HCT116 (cell line): ENCODE results near the gene UBR3. TPM values are rescaled to one million over a fixed set of nuclear protein-coding genes. Genes with fewer than 3 reads are reported as not detected.

Source experiments
- ATAC-seq: fragments of 200-7000 bp; cut with Tn5 transposase; 2 replicates; pipeline ENCODE4 v1.9.1; 2020; ENCODE audit warnings: mild to moderate bottlenecking, moderate library complexity
- BruUV-seq: library from RNA; stranded (reverse); fragments of 400-500 nt; replicated peaks from 2 replicates; lab custom pipeline; 2021; lab: Mats Ljungman, UMichigan
- CTCF ChIA-PET: fragments of 300-600 bp; sonication (Branson Sonifier 250); formaldehyde crosslinking; loops from one replicate; lab custom pipeline; 2021; ENCODE audit warnings: antibody characterized with exemption; lab: Charles Lee
- POLR2A ChIA-PET: fragments of 300-600, 350-600 bp; sonication (Branson Sonifier 250); formaldehyde crosslinking; loops from one replicate; lab custom pipeline; 2021; ENCODE audit warnings: antibody characterized with exemption; lab: Charles Lee
- RAD21 ChIA-PET, 2 experiments: fragments of 300-600 bp; sonication (Branson Sonifier 250); formaldehyde crosslinking; loops; one replicate each; lab custom pipeline; 2023; ENCODE audit warnings: low total read pairs in 2 of 2; ENCODE audit not compliant: uncharacterized antibody in 2 of 2, unreplicated experiment in 2 of 2, low non-redundant PET in 1 of 2; lab: Charles Lee
- DNase-seq: peaks from one replicate; pipeline ENCODE4 v3.0.0-alpha.2; 2010; ENCODE audit warnings: low read depth, low spot score
- H2AFZ ChIP-seq: fragments of 200-600 bp; shearing (Covaris generic), sonication (generic); 2 replicates; pipeline ENCODE4 v1.6.1; 2017; ENCODE audit warnings: low read depth, mixed run types, mixed read lengths, antibody characterized with exemption, low read length; ENCODE audit not compliant: poor library complexity, severe bottlenecking
- H3K27ac ChIP-seq: 2 replicates; pipeline ENCODE4 v1.5.1; 2012; ENCODE audit warnings: low read depth, low read length
- H3K27me3 ChIP-seq: fragments of 200-600 bp; sonication (generic); 2 replicates; pipeline ENCODE4 v1.6.1; 2016; ENCODE audit warnings: mixed run types, low read length, mixed read lengths; ENCODE audit not compliant: insufficient read depth
- H3K36me3 ChIP-seq, 2 experiments: fragments of 200-500 bp in 1 of 2; fragments of 200-600 bp in 1 of 2; sonication (Bioruptor generic) in 1 of 2; sonication (generic) in 1 of 2; 2 replicates each; pipeline versions ENCODE4 v1.5.1 to v1.6.1; 2014 to 2016; ENCODE audit warnings: low read length in 2 of 2, inconsistent platforms in 1 of 2, mixed read lengths in 1 of 2, mixed run types in 1 of 2; ENCODE audit not compliant: insufficient read depth in 2 of 2, control insufficient read depth in 1 of 2
- H3K4me1 ChIP-seq, 2 experiments: fragments of 200-600 bp in 1 of 2; sonication (generic) in 1 of 2; 2 replicates each; pipeline versions ENCODE4 v1.5.1 to v1.6.1; 2012 to 2017; ENCODE audit warnings: low read length in 2 of 2, inconsistent platforms in 1 of 2, mild to moderate bottlenecking in 1 of 2, mixed read lengths in 1 of 2, mixed run types in 1 of 2, moderate library complexity in 1 of 2; ENCODE audit not compliant: insufficient read depth in 2 of 2, control insufficient read depth in 1 of 2
- H3K4me2 ChIP-seq: fragments of 200-600 bp; sonication (generic); 2 replicates; pipeline ENCODE4 v1.6.1; 2017; ENCODE audit warnings: mixed run types, low read length, mixed read lengths
- H3K4me3 ChIP-seq, 2 experiments: fragments of 200-600 bp in 1 of 2; sonication (generic) in 1 of 2; replicated peaks in 1 of 2; 2 replicates each; pipeline ENCODE4 v1.5.1; 2011 to 2016; ENCODE audit warnings: low read length in 2 of 2, control low read depth in 1 of 2, low read depth in 1 of 2, mild to moderate bottlenecking in 1 of 2, mixed read lengths in 1 of 2, mixed run types in 1 of 2
- H3K79me2 ChIP-seq: fragments of 200-600 bp; sonication (generic); 2 replicates; pipeline ENCODE4 v1.6.1; 2017; ENCODE audit warnings: mild to moderate bottlenecking, mixed run types, low read length, moderate library complexity, mixed read lengths; ENCODE audit not compliant: insufficient read depth
- H3K9ac ChIP-seq: fragments of 200-600 bp; sonication (generic); 2 replicates; pipeline ENCODE4 v1.6.1; 2016; ENCODE audit warnings: low read length, mixed read lengths
- H3K9me2 ChIP-seq: fragments of 200-600 bp; sonication (generic), shearing (Covaris generic); 2 replicates; pipeline ENCODE4 v1.6.1; 2017; ENCODE audit warnings: mixed run types, mild to moderate bottlenecking, moderate library complexity; ENCODE audit not compliant: insufficient read depth
- H3K9me3 ChIP-seq, 2 experiments: fragments of 200-500 bp in 1 of 2; fragments of 200-600 bp in 1 of 2; sonication (Bioruptor generic) in 1 of 2; sonication (generic) in 1 of 2; 2 replicates each; pipeline ENCODE4 v1.6.1; 2014 to 2017; ENCODE audit warnings: low read length in 2 of 2, mixed read lengths in 2 of 2, inconsistent platforms in 1 of 2, low read depth in 1 of 2, mild to moderate bottlenecking in 1 of 2, mixed run types in 1 of 2, moderate library complexity in 1 of 2; ENCODE audit not compliant: control insufficient read depth in 1 of 2, insufficient read depth in 1 of 2
- H4K20me1 ChIP-seq: fragments of 200-600 bp; sonication (generic), shearing (Covaris generic); 2 replicates; pipeline ENCODE4 v1.6.1; 2017; ENCODE audit warnings: mixed run types, mild to moderate bottlenecking, moderate library complexity; ENCODE audit not compliant: insufficient read depth
- ATF3 ChIP-seq: IDR thresholded peaks from 2 replicates; pipeline ENCODE4 v1.6.1; 2012
- CBX3 ChIP-seq: IDR thresholded peaks from 2 replicates; pipeline ENCODE4 v1.6.1; 2012; ENCODE audit warnings: low read depth
- CTCF ChIP-seq, 3 experiments: fragments of 200-600 bp in 1 of 3; sonication (generic) in 1 of 3; IDR thresholded peaks in 2 of 3; conservative IDR thresholded peaks in 1 of 3; 2 replicates each; pipeline ENCODE4 v1.5.1; 2012 to 2017; ENCODE audit warnings: low read depth in 2 of 3, low read length in 2 of 3, antibody characterized with exemption in 1 of 3, borderline replicate concordance in 1 of 3, control low read depth in 1 of 3, mild to moderate bottlenecking in 1 of 3, mixed read lengths in 1 of 3, mixed run types in 1 of 3, moderate library complexity in 1 of 3; ENCODE audit not compliant: insufficient read depth in 1 of 3
- EGR1 ChIP-seq: IDR thresholded peaks from 2 replicates; pipeline ENCODE4 v1.6.1; 2012; ENCODE audit warnings: low read depth
- ELF1 ChIP-seq: IDR thresholded peaks from 2 replicates; pipeline ENCODE4 v1.6.1; 2012; ENCODE audit warnings: low read depth, borderline replicate concordance
- EZH2 ChIP-seq: fragments of 200-600 bp; sonication (generic); IDR thresholded peaks from 2 replicates; pipeline ENCODE4 v1.6.1; 2017; ENCODE audit warnings: antibody characterized with exemption, mixed run types
- FOSL1 ChIP-seq: IDR thresholded peaks from 2 replicates; pipeline ENCODE4 v1.6.1; 2012; ENCODE audit warnings: low read depth
- JUND ChIP-seq: IDR thresholded peaks from 2 replicates; pipeline ENCODE4 v1.6.1; 2012
- POLR2AphosphoS5 ChIP-seq: IDR thresholded peaks from 2 replicates; pipeline ENCODE4 v1.6.1; 2011; ENCODE audit warnings: mild to moderate bottlenecking, low read depth, low read length, moderate library complexity
- RAD21 ChIP-seq: IDR thresholded peaks from 2 replicates; pipeline ENCODE4 v1.6.1; 2012; ENCODE audit warnings: low read depth, mild to moderate bottlenecking
- REST ChIP-seq: IDR thresholded peaks from 2 replicates; pipeline ENCODE4 v1.6.1; 2012; ENCODE audit warnings: low read depth
- SIN3A ChIP-seq: IDR thresholded peaks from 2 replicates; pipeline ENCODE4 v1.6.1; 2012; ENCODE audit warnings: low read depth
- TCF7L2 ChIP-seq: IDR thresholded peaks from 2 replicates; pipeline ENCODE4 v1.7.0; 2011; ENCODE audit warnings: borderline replicate concordance, inconsistent platforms; ENCODE audit not compliant: insufficient read depth, insufficient read length; ENCODE audit errors: extremely low read depth
- YY1 ChIP-seq: IDR thresholded peaks from 2 replicates; pipeline ENCODE4 v1.6.1; 2011; ENCODE audit warnings: low read length, low read depth, moderate library complexity, mild to moderate bottlenecking; ENCODE audit not compliant: insufficient replicate concordance; ENCODE audit errors: extremely low read depth
- ZBTB33 ChIP-seq: IDR thresholded peaks from 2 replicates; pipeline ENCODE4 v1.6.1; 2011; ENCODE audit warnings: mild to moderate bottlenecking, low read length, moderate library complexity; ENCODE audit not compliant: insufficient replicate concordance; ENCODE audit errors: extremely low read depth
- ZFX ChIP-seq: fragments of 450-650 bp; IDR thresholded peaks from 2 replicates; pipeline ENCODE4 v1.6.1; 2017
- intact Hi-C: fragments of 100-400 bp; cut with micrococcal nuclease; formaldehyde crosslinking; loops from 2 replicates; pipeline ENCODE4 v1.10.0; 2022
- total RNA-seq: library from RNA; stranded (reverse); gene quantifications from one replicate; pipeline ENCODE4 v1.2.1, GENCODE V29; 2021; ENCODE audit not compliant: unreplicated experiment

UBR3 gene
- total RNA-seq, 1 experiment from 2014 or later = 29.5 TPM

- TF ChIP-seq ZBTB33 (no peak), REST (no peak), EZH2 (no peak), TCF7L2 (no peak), JUND (no peak), ELF1 (no peak)
Observed at GRCh38 chr2:169818241-169818640, 9.0 kb upstream of the UBR3 start (continued).

- H3K36me3 ChIP-seq = peaks cover 9 to 34% of the 10 kb centered on the region in 2 experiments
- no TSS peak for BruUV-seq
- ChIA-PET CTCF (interaction anchor here (0.7 to 1.2 kb wide), 2 partner anchors 58 to 367 kb away, joined by 3 read pairs; no protein-coding TSS in a partner anchor), POLR2A (no interaction called here), RAD21 (no interaction called here)
- no peak overlapping the region for H3K4me2 ChIP-seq
- intact Hi-C loops = no loop called here
- no peak for DNase-seq
- H3K4me3 ChIP-seq = no peak overlapping the region
- H3K27me3 ChIP-seq = no peaks in the 10 kb centered on the region
- ATAC-seq = no peak
- no peak overlapping the region for H3K27ac ChIP-seq
- H3K79me2 ChIP-seq = peaks cover 67% of the 10 kb centered on the region
- peaks cover 4% of the 10 kb centered on the region; the same call in 1 of the 2 replicates for H4K20me1 ChIP-seq
- H3K4me1 ChIP-seq = peaks cover 17 to 33% of the 10 kb centered on the region in 2 experiments
- H3K9me2 ChIP-seq = no peaks in the 10 kb centered on the region
- H2AFZ ChIP-seq = no peak overlapping the region
- no peaks in the 10 kb centered on the region for H3K9me3 ChIP-seq
- no peak overlapping the region for H3K9ac ChIP-seq
- no peak for TF ChIP-seq CTCF (IDR thresholded peaks at IDR 0.05 in 2 of 3, conservative IDR thresholded peaks at IDR 0.05 in 1 of 3; ENCODE audit: borderline replicate concordance in 1 of 3, insufficient read depth in 1 of 3, low read depth in 2 of 3, low read length in 2 of 3)
- TF ChIP-seq SIN3A = no peak
- no peak for TF ChIP-seq ZFX
- no peak for TF ChIP-seq YY1
- TF ChIP-seq ATF3 = no peak
- TF ChIP-seq POLR2AphosphoS5 = no peak
- TF ChIP-seq FOSL1 = no peak
- no peak for TF ChIP-seq CBX3
- TF ChIP-seq RAD21 = no peak
- no peak for TF ChIP-seq ZBTB33
- no peak for TF ChIP-seq EGR1
Observed at GRCh38 chr2:169819106-169819505, 8.1 kb upstream of the UBR3 start.
